GM12874 (cell line): Measurements from ENCODE around the gene MAP3K13.

Experiments used
- CTCF ChIP-seq: IDR thresholded peaks from 2 replicates; pipeline ENCODE4 v1.5.1; 2011; ENCODE audit warnings: low read depth, mild to moderate bottlenecking, control low read depth, low read length, moderate library complexity; ENCODE audit not compliant: insufficient read depth

MAP3K13 gene

GRCh38 chr3:185470323-185470722 lies 107.4 kb downstream of the MAP3K13 start:
- TF ChIP-seq CTCF: no peak

DNA sequence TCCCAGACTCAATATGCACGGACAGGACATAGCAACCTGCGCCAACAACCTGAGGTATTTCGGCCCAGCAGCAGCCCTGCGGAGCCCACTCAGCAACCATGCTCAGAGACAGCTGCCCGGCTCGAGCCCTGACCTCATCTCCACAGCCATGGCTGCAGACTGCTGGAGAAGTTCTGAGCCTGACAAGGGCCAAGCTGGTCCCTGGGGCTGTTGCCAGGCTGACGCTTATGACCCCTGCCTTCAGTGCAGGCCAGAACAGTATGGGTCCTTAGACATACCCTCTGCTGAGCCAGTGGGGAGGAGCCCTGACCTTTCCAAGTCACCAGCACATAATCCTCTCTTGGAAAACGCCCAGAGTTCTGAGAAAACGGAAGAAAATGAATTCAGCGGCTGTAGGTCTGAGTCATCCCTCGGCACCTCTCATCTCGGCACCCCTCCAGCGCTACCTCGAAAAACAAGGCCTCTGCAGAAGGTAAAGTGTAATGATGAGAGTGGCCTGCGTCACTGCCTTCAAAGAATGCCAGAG lies 110.4 kb downstream of the MAP3K13 start:
- TF ChIP-seq CTCF: no peak

DNA sequence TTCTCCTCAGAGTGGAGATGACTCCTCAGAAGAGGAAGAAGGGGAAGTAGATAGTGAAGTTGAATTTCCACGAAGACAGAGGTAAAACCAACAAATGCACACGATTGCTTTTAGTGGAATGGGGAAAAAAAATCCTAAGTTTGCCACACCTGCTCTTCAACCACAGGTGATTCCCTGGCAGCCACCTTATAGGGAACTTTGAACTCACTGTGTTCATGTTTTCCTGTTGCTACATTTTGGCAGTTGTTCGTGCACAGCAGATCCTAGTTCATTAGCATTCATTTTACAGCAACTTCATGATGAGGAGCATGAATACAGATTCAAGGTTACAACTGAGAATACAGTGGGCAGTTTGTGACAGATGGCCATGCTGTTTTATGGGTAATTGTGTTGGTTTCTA lies 114.4 kb downstream of the MAP3K13 start:
- no peak for TF ChIP-seq CTCF

- TF ChIP-seq CTCF: no peak
These were observed 116.5 kb downstream of the MAP3K13 start for GRCh38 chr3:185479373-185479945.

DNA sequence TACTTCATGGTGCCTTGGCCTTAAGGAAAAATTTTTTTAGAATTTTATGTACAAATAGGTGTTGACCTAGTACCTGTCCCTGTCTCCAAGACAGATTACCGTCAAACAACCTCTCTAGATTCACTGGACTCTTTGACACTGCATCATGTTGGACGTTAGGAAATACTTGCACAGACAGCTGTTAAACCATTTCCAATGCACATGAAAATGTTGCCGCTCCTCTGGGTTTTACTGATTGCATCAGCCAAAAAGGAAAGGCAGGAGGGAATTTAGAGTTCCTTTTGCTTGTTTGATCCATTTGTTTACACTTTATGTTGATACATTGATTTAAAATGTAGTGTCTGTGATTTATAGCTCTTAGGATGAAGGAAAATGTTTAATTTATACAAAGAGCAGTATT lies 121.4 kb downstream of the MAP3K13 start:
- no peak for TF ChIP-seq CTCF

DNA sequence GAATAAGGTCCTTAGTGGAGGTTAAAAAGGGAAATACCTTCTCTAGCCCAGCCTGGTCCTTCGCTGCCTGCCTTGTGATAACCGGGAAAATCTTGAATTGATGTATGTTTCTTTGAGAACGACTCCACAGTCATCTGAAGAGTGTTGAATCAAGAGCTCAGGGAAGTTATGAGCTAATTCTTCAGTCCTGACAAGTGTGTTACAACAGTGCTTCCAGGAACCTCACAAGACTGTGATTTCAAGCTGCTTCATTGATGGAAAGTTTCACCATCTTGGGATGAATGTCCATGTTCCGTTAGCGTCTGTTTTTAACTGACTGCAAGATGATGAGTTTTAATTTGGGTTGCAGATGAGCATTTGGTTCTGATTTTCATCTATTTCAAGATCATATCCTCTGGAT lies 123.5 kb downstream of the MAP3K13 start:
- no peak for TF ChIP-seq CTCF

DNA sequence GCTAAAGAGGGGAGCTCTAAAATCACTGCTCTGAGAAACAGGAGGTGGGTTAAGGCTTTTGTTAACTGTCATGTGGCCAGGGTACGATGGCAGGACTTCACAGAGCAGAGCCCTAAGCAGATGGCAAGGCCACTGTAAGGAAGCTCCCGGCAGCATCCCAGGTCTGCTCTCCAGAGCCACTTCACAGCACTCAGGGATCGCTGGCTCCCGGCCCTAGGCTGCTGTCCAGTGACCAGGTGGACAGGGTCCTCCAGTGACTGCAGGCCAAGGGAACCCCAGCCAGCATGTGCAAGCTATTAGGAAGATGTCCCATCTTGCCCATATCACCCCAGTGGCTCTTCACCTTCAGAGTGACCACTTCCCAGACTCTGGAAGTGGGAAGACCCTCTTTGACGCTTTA lies 125.5 kb downstream of the MAP3K13 start:
- no peak for TF ChIP-seq CTCF
